H9 (cell line): ENCODE measurements around the gene RABL3. TPM values are rescaled to one million over a fixed set of nuclear protein-coding genes. Genes with fewer than 3 reads are reported as not detected.
"Not testable (repeated sequence)": the region's sequence is repeated elsewhere in the genome, so short reads cannot be mapped to it uniquely, and the experiment has no call there.

Experiments used
- DNase-seq: peaks from one replicate; pipeline ENCODE4 v3.0.0-alpha.2; 2017
- H2AFZ ChIP-seq: one replicate; pipeline ENCODE4 v1.6.1; 2013; ENCODE audit warnings: mild to moderate bottlenecking, low read length, control low read depth, moderate library complexity
- H2AK5ac ChIP-seq: 2 replicates; pipeline ENCODE4 v1.6.1; 2013; ENCODE audit warnings: low read length, control low read depth, mixed read lengths; ENCODE audit not compliant: insufficient read length
- H2BK120ac ChIP-seq: one replicate; pipeline ENCODE4 v1.6.1; 2013; ENCODE audit warnings: low read depth, mild to moderate bottlenecking, low read length, control low read depth, inconsistent platforms; ENCODE audit not compliant: poor library complexity, severe bottlenecking
- H2BK12ac ChIP-seq: 2 replicates; pipeline ENCODE4 v1.6.1; 2013; ENCODE audit warnings: low read length, control low read depth, mixed read lengths, low read depth; ENCODE audit not compliant: insufficient read length
- H2BK15ac ChIP-seq: 2 replicates; pipeline ENCODE4 v1.6.1; 2013; ENCODE audit warnings: low read depth, low read length, control low read depth
- H2BK20ac ChIP-seq: one replicate; pipeline ENCODE4 v1.6.1; 2013; ENCODE audit warnings: low read depth, mild to moderate bottlenecking, low read length, control low read depth, inconsistent platforms; ENCODE audit not compliant: poor library complexity, severe bottlenecking
- H2BK5ac ChIP-seq: 2 replicates; pipeline ENCODE4 v1.6.1; 2013; ENCODE audit warnings: low read length, control low read depth, mixed read lengths; ENCODE audit not compliant: insufficient read length
- H3K14ac ChIP-seq: 2 replicates; pipeline ENCODE4 v1.6.1; 2013; ENCODE audit warnings: low read length, control low read depth; ENCODE audit not compliant: insufficient read depth
- H3K18ac ChIP-seq: 2 replicates; pipeline ENCODE4 v1.6.1; 2013; ENCODE audit warnings: low read depth, mild to moderate bottlenecking, mixed read lengths, low read length, control low read depth; ENCODE audit not compliant: insufficient read length
- H3K23ac ChIP-seq: 2 replicates; pipeline ENCODE4 v1.6.1; 2013; ENCODE audit warnings: low read length, control low read depth, mixed read lengths, low read depth; ENCODE audit not compliant: insufficient read length
- H3K23me2 ChIP-seq: 2 replicates; pipeline ENCODE4 v1.6.1; 2013; ENCODE audit warnings: low read depth, mild to moderate bottlenecking, mixed read lengths, low read length, control low read depth; ENCODE audit not compliant: insufficient read length, poor library complexity, severe bottlenecking
- H3K27ac ChIP-seq: 2 replicates; pipeline ENCODE4 v1.5.1; 2013; ENCODE audit warnings: low read length, control low read depth, mixed read lengths, low read depth; ENCODE audit not compliant: insufficient read length
- H3K27me3 ChIP-seq: 2 replicates; pipeline ENCODE4 v1.6.1; 2013; ENCODE audit warnings: low read length, control low read depth, inconsistent platforms; ENCODE audit not compliant: insufficient read depth
- H3K4ac ChIP-seq: 2 replicates; pipeline ENCODE4 v1.6.1; 2013; ENCODE audit warnings: low read depth, mild to moderate bottlenecking, control low read depth, inconsistent platforms, low read length, moderate library complexity
- H3K4me1 ChIP-seq: 2 replicates; pipeline ENCODE4 v1.6.1; 2013; ENCODE audit warnings: low read length, control low read depth, inconsistent platforms; ENCODE audit not compliant: insufficient read depth
- H3K4me2 ChIP-seq: 2 replicates; pipeline ENCODE4 v1.6.1; 2013; ENCODE audit warnings: low read length, control low read depth, mixed read lengths; ENCODE audit not compliant: insufficient read length, insufficient read depth
- H3K56ac ChIP-seq: 2 replicates; pipeline ENCODE4 v1.6.1; 2013; ENCODE audit warnings: low read depth, mild to moderate bottlenecking, mixed read lengths, low read length, control low read depth; ENCODE audit not compliant: insufficient read length
- H3K79me1 ChIP-seq: 2 replicates; pipeline ENCODE4 v1.6.1; 2013; ENCODE audit warnings: low read depth, mild to moderate bottlenecking, moderate library complexity, low read length, control low read depth, inconsistent platforms; ENCODE audit not compliant: insufficient read depth, poor library complexity, severe bottlenecking
- H3K79me2 ChIP-seq: 2 replicates; pipeline ENCODE4 v1.6.1; 2013; ENCODE audit warnings: low read length, control low read depth, inconsistent platforms; ENCODE audit not compliant: insufficient read depth
- H3K9ac ChIP-seq: 2 replicates; pipeline ENCODE4 v1.6.1; 2013; ENCODE audit warnings: low read length, control low read depth, mixed read lengths; ENCODE audit not compliant: insufficient read length; ENCODE audit errors: extremely low read depth
- H3K9me3 ChIP-seq: one replicate; pipeline ENCODE4 v1.6.1; 2013; ENCODE audit warnings: low read depth, low read length, inconsistent platforms; ENCODE audit not compliant: control insufficient read depth
- H3T11ph ChIP-seq: one replicate; pipeline ENCODE4 v1.6.1; 2013; ENCODE audit warnings: mild to moderate bottlenecking, low read length, control low read depth, inconsistent platforms
- H4K20me1 ChIP-seq: one replicate; pipeline ENCODE4 v1.6.1; 2013; ENCODE audit not compliant: control insufficient read depth, insufficient read length, insufficient read depth
- H4K5ac ChIP-seq: 2 replicates; pipeline ENCODE4 v1.6.1; 2013; ENCODE audit warnings: low read depth, mild to moderate bottlenecking, mixed read lengths, low read length, control low read depth; ENCODE audit not compliant: insufficient read length
- H4K8ac ChIP-seq: replicated peaks from 2 replicates; pipeline ENCODE4 v1.6.1; 2013; ENCODE audit warnings: low read length, control low read depth, mixed read lengths, low read depth; ENCODE audit not compliant: insufficient read length
- H4K91ac ChIP-seq: 2 replicates; pipeline ENCODE4 v1.6.1; 2013; ENCODE audit warnings: low read depth, mild to moderate bottlenecking, moderate library complexity, mixed read lengths, low read length, control low read depth; ENCODE audit not compliant: insufficient read length
- H3K27ac Mint-ChIP-seq, 3 experiments: 2 replicates in 2 of 3; 3 replicates in 1 of 3; pipeline ENCODE4 v1.8.0; 2020 to 2021; ENCODE audit warnings: mixed read lengths in 3 of 3, mild to moderate bottlenecking in 1 of 3, moderate library complexity in 1 of 3
- H3K27me3 Mint-ChIP-seq: 2 replicates; pipeline ENCODE4 v1.8.0; 2021; ENCODE audit warnings: low read depth, mild to moderate bottlenecking, moderate library complexity, mixed read lengths
- H3K36me3 Mint-ChIP-seq, 3 experiments: 2 replicates in 2 of 3; 3 replicates in 1 of 3; pipeline ENCODE4 v1.8.0; 2020 to 2021; ENCODE audit warnings: low read depth in 3 of 3, mixed read lengths in 3 of 3; ENCODE audit not compliant: insufficient read depth in 1 of 3
- H3K4me1 Mint-ChIP-seq, 2 experiments: 2 replicates each; pipeline ENCODE4 v1.8.0; 2020; ENCODE audit warnings: mixed read lengths in 2 of 2
- H3K4me3 Mint-ChIP-seq, 2 experiments: 2 replicates in 1 of 2; 3 replicates in 1 of 2; pipeline ENCODE4 v1.8.0; 2020 to 2021; ENCODE audit warnings: mild to moderate bottlenecking in 2 of 2, mixed read lengths in 2 of 2, moderate library complexity in 1 of 2
- H3K9me3 Mint-ChIP-seq, 2 experiments: 2 replicates in 1 of 2; 3 replicates in 1 of 2; pipeline ENCODE4 v1.8.0; 2020; ENCODE audit warnings: mild to moderate bottlenecking in 2 of 2, mixed read lengths in 2 of 2, moderate library complexity in 1 of 2
- CTCF ChIP-seq: fragments of 200-600 bp; sonication (generic); conservative IDR thresholded peaks from 3 replicates; pipeline ENCODE4 v1.8.0; 2021; ENCODE audit warnings: antibody characterized with exemption, mild to moderate bottlenecking
- WGBS: extraction: QIAGEN DNeasy Blood & Tissue Kit; methylation state at CpG from one replicate; pipeline ENCODE4 v1.1.7; 2013; ENCODE audit warnings: missing lambda C conversion rate, low lambda C conversion rate, mixed read lengths; ENCODE audit not compliant: insufficient read length; ENCODE audit errors: extremely low coverage; 5-methylcytosine and 5-hydroxymethylcytosine counted together
- total RNA-seq: library from RNA; stranded (reverse); gene quantifications from 2 replicates; pipeline ENCODE4 v1.2.1, GENCODE V29; 2021

The RABL3 gene
- total RNA-seq, 1 experiment from 2014 or later = 26.7 TPM

- no peaks in the 10 kb centered on the region for H3K9me3 ChIP-seq
- H2BK20ac ChIP-seq = no peak overlapping the region
- H3K18ac ChIP-seq = peak overlapping the region; percentile 68
- no peaks in the 10 kb centered on the region for H3K79me1 ChIP-seq
- H3K14ac ChIP-seq = no peak overlapping the region
- no peak overlapping the region for H2AFZ ChIP-seq
- H3K27me3 ChIP-seq = no peaks in the 10 kb centered on the region
- H4K5ac ChIP-seq = peak overlapping the region; percentile 14
- H3K27ac ChIP-seq = peak overlapping the region; percentile 90
- no peaks in the 10 kb centered on the region for H3K79me2 ChIP-seq
- H3K23me2 ChIP-seq = no peaks in the 10 kb centered on the region
- Mint-ChIP-seq H3K4me1 (peaks cover 83 to 90% of the 10 kb centered on the region in 2 experiments), H3K4me3 (peak overlapping the region in 1 of 2 experiments; percentile 15; a peak in 2 of 5 replicates), H3K27ac (peak overlapping the region; percentile 99 to 100 (median 99)), H3K9me3 (peaks cover 7 to 8% of the 10 kb centered on the region in 2 experiments; a peak in 4 of 5 replicates), H3K36me3 (peaks cover 0 to 8% (median 8%) of the 10 kb centered on the region in 3 experiments; a peak in 5 of 7 replicates), H3K27me3 (no peaks in the 10 kb centered on the region)
- no peak overlapping the region for H3K9ac ChIP-seq
- H2BK120ac ChIP-seq = no peak overlapping the region
- H3T11ph ChIP-seq = peak overlapping the region; percentile 10
- peak overlapping the region; percentile 6 for H2BK12ac ChIP-seq
- no peak overlapping the region for H3K4me2 ChIP-seq
- TF ChIP-seq CTCF = no peak
- no peak for DNase-seq
- no peak overlapping the region for H2BK5ac ChIP-seq
- WGBS = no CpG with 5 or more reads among the region's 6 CpGs
- H2BK15ac ChIP-seq = no peak overlapping the region
- H3K56ac ChIP-seq = no peak overlapping the region
- H3K23ac ChIP-seq = no peak overlapping the region
- H3K4me1 ChIP-seq = peaks cover 3% of the 10 kb centered on the region; the same call in 1 of the 2 replicates
- no peaks in the 10 kb centered on the region for H4K20me1 ChIP-seq
- H4K8ac ChIP-seq = no peak overlapping the region
- H2AK5ac ChIP-seq = no peak overlapping the region
- no peak overlapping the region for H4K91ac ChIP-seq
- H3K4ac ChIP-seq = no peak overlapping the region; the same call in 1 of the 2 replicates
These were observed 63.9 kb downstream of the RABL3 start for GRCh38 chr3:120678331-120678947.

GRCh38 chr3:120677193-120677592 is 65.1 kb downstream of the RABL3 start:
- H3K9me3 Mint-ChIP-seq, H3K23me2 ChIP-seq, H4K8ac ChIP-seq, H4K20me1 ChIP-seq, H4K91ac ChIP-seq, H3K27me3 ChIP-seq, H2BK20ac ChIP-seq, H3K27ac ChIP-seq, H2BK15ac ChIP-seq, H3K18ac ChIP-seq, H3K27me3 Mint-ChIP-seq, H3K79me1 ChIP-seq, H3K14ac ChIP-seq, H3K4me2 ChIP-seq, H3T11ph ChIP-seq, H3K4ac ChIP-seq, H2BK5ac ChIP-seq, H2AK5ac ChIP-seq, DNase-seq, H3K9me3 ChIP-seq, H2BK12ac ChIP-seq, H3K9ac ChIP-seq, H3K56ac ChIP-seq, H2AFZ ChIP-seq, H3K79me2 ChIP-seq, H3K23ac ChIP-seq, H3K4me1 ChIP-seq, H3K36me3 Mint-ChIP-seq, H2BK120ac ChIP-seq, H4K5ac ChIP-seq: not testable (repeated sequence)
- Mint-ChIP-seq H3K4me3 (peak overlapping the region in 1 of 2 experiments; percentile 2; a peak in 1 of 5 replicates), H3K27ac (peak overlapping the region; percentile 99 to 100 (median 99)), H3K4me1 (peaks cover 81 to 85% of the 10 kb centered on the region in 2 experiments)
- no CpG with 5 or more reads among the region's 7 CpGs for WGBS
